Activated CD4-positive, CD25-positive, alpha-beta regulatory T cell treated with anti-CD3 and anti-CD28 coated beads, Interleukin-2, amount 50 U/mL, for 24 hours (primary cell): ENCODE results near the gene NFATC1.

ENCODE experiments used
- ATAC-seq, 2 donors: fragments of 150-1000 bp; cut with Tn5 transposase; one replicate each; pipeline ENCODE4 v1.10.0; 2021; ENCODE audit warnings: mild to moderate bottlenecking in 1 of 2, moderate library complexity in 1 of 2

The NFATC1 gene

GRCh38 chr18:79543861-79544385, 148.2 kb downstream of the NFATC1 start:
- ATAC-seq = no peak

GRCh38 chr18:79544386-79544963, 148.7 kb downstream of the NFATC1 start:
- ATAC-seq = no peak

GRCh38 chr18:79545255-79545654, 149.5 kb downstream of the NFATC1 start:
- ATAC-seq = no peak

- ATAC-seq = no peak
Measured at GRCh38 chr18:79545736-79546171, 150.0 kb downstream of the NFATC1 start.

GRCh38 chr18:79546781-79547272, 151.1 kb downstream of the NFATC1 start:
- no peak for ATAC-seq

- no peak for ATAC-seq
Measured at GRCh38 chr18:79547413-79548076, 151.8 kb downstream of the NFATC1 start.

- ATAC-seq = no peak
Measured at GRCh38 chr18:79548077-79548450, 152.3 kb downstream of the NFATC1 start.

GRCh38 chr18:79548621-79548985, 152.9 kb downstream of the NFATC1 start:
- no peak for ATAC-seq

GRCh38 chr18:79548986-79549637, 153.4 kb downstream of the NFATC1 start:
- ATAC-seq = no peak

GRCh38 chr18:79549638-79550000, 153.9 kb downstream of the NFATC1 start:
- no peak for ATAC-seq

GRCh38 chr18:79552140-79552631, 156.5 kb downstream of the NFATC1 start:
- ATAC-seq = no peak

- ATAC-seq = no peak
Measured at GRCh38 chr18:79552696-79553095, 157.0 kb downstream of the NFATC1 start.

- ATAC-seq = no peak
Measured at GRCh38 chr18:79553154-79553553, 157.4 kb downstream of the NFATC1 start.

- no peak for ATAC-seq
Measured at GRCh38 chr18:79553696-79554095, 158.0 kb downstream of the NFATC1 start.

- ATAC-seq = no peak
Measured at GRCh38 chr18:79554321-79554720, 158.6 kb downstream of the NFATC1 start.

- no peak for ATAC-seq
Measured at GRCh38 chr18:79554945-79555645, 159.4 kb downstream of the NFATC1 start.

- no peak for ATAC-seq
Measured at GRCh38 chr18:79555885-79556284, 160.2 kb downstream of the NFATC1 start.

- no peak for ATAC-seq
Measured at GRCh38 chr18:79556829-79557585, 161.3 kb downstream of the NFATC1 start.

- no peak for ATAC-seq
Measured at GRCh38 chr18:79558196-79558932, 162.6 kb downstream of the NFATC1 start.

- ATAC-seq = no peak
Measured at GRCh38 chr18:79558933-79559416, 163.2 kb downstream of the NFATC1 start.

- ATAC-seq = no peak
Measured at GRCh38 chr18:79559436-79559835, 163.7 kb downstream of the NFATC1 start.
